Esophagus squamous epithelium (tissue), 4 donors: Measurements from ENCODE around the gene HOXA9.

Experiments used
- CTCF ChIP-seq, 6 experiments: fragments of 450-650 bp in 4 of 6; fragments of 200-600 bp in 2 of 6; sonication (generic) in 2 of 6; IDR thresholded peaks; one replicate each; pipeline ENCODE4 v1.5.1; 2016 to 2019; ENCODE audit warnings: antibody characterized with exemption in 6 of 6, mild to moderate bottlenecking in 4 of 6, moderate library complexity in 4 of 6
- POLR2A ChIP-seq, 4 donors: fragments of 450-650 bp; IDR thresholded peaks; one replicate each; pipeline ENCODE4 v1.6.1; 2017; ENCODE audit warnings: antibody characterized with exemption in 4 of 4, mild to moderate bottlenecking in 4 of 4, moderate library complexity in 3 of 4

- TF ChIP-seq CTCF (IDR thresholded peaks at IDR 0.05) (no peak), POLR2A (IDR thresholded peaks at IDR 0.05) (no peak)
Observed at GRCh38 chr7:27116031-27116961, 49.0 kb downstream of the HOXA9 start.
